ENCODE data around the gene CAPN11. TPM values are rescaled to one million over a fixed set of nuclear protein-coding genes. Genes with fewer than 3 reads are reported as not detected.
A peak's percentile ranks its signal among the peaks of the same experiment; 100 is the strongest.

Gene CAPN11
- total and polyA plus RNA-seq, 9 of the 15 experiments (the other 6 are each of a cell fraction or from before 2014, with no cell fraction given) = 0.03 to 0.61 (median 0.17) TPM; not detected in 1

- TF ChIP-seq ZBTB33 (CRISPR knock-in tag; IDR thresholded peaks at IDR 0.05) (peak; percentile 100), CAMTA2 (CRISPR knock-in tag; conservative IDR thresholded peaks at IDR 0.05) (no peak)
Measured at GRCh38 chr6:44227148-44227793, 68.7 kb downstream of the CAPN11 start (continued).

- Histone ChIP-seq H4K20me1 (replicated peaks; ENCODE audit: control insufficient read depth, insufficient read depth, low read length) (peaks cover 3% of the 10 kb centered on the region; the same call in 1 of the 2 replicates), H3K9me3 (replicated peaks; ENCODE audit: control insufficient read depth, insufficient read depth, low read depth, low read length) (no peaks in the 10 kb centered on the region), H3K27ac (ENCODE audit: extremely low read depth, low read depth, low read length) (no peak overlapping the region), H3K4me1 (replicated peaks in 1 of 2; ENCODE audit: control insufficient read depth in 2 of 2, insufficient read depth in 2 of 2, low read length in 2 of 2) (peaks cover 42 to 65% of the 10 kb centered on the region in 2 experiments), H3K9ac (ENCODE audit: insufficient read depth in 1 of 2, low read depth in 2 of 2, low read length in 2 of 2) (peak overlapping the region in 1 of 2 experiments; percentile 76; a peak in 2 of 4 replicates), H3K79me2 (ENCODE audit: control insufficient read depth, insufficient read depth, low read length) (peaks cover 52% of the 10 kb centered on the region), H3K27me3 (ENCODE audit: control insufficient read depth in 2 of 2, insufficient read depth in 2 of 2, low read length in 2 of 2) (no peaks in the 10 kb centered on the region), H3K36me3 (ENCODE audit: control insufficient read depth, insufficient read depth, low read length) (peaks cover 61% of the 10 kb centered on the region), H3K4me2 (ENCODE audit: insufficient read depth, low read length) (no peak overlapping the region), H3K9me1 (ENCODE audit: control insufficient read depth, insufficient read depth, low read length) (peaks cover 6% of the 10 kb centered on the region), H2AFZ (ENCODE audit: low read depth, low read length) (no peak overlapping the region), H3K4me3 (no peak overlapping the region)
- in situ Hi-C loops (cut with MboI) (no loop called here), intact Hi-C loops (cut with micrococcal nuclease) (loop anchor here (10.0 kb wide), 1 partner anchor 593 kb away; the partner anchor contains the start of gene MAD2L1BP)
- no peak for ATAC-seq
- TF ChIP-seq FOXA3 (CRISPR knock-in tag; conservative IDR thresholded peaks at IDR 0.05 in 1 of 2, IDR thresholded peaks at IDR 0.05 in 1 of 2) (no peak), TRIM25 (IDR thresholded peaks at IDR 0.05; ENCODE audit: borderline replicate concordance) (no peak), ZNF699 (CRISPR knock-in tag; IDR thresholded peaks at IDR 0.05; ENCODE audit: insufficient replicate concordance) (no peak), ZNF324 (CRISPR knock-in tag; IDR thresholded peaks at IDR 0.05) (no peak), GABPA (tag; conservative IDR thresholded peaks at IDR 0.05; ENCODE audit: low read depth) (no peak), SMARCB1 (IDR thresholded peaks at IDR 0.05; ENCODE audit: insufficient read length, low read depth) (no peak), ZSCAN32 (CRISPR knock-in tag; IDR thresholded peaks at IDR 0.05) (no peak), RAD51 (IDR thresholded peaks at IDR 0.05; ENCODE audit: borderline replicate concordance, low read depth) (no peak)
- TF ChIP-seq, protein P1, sequence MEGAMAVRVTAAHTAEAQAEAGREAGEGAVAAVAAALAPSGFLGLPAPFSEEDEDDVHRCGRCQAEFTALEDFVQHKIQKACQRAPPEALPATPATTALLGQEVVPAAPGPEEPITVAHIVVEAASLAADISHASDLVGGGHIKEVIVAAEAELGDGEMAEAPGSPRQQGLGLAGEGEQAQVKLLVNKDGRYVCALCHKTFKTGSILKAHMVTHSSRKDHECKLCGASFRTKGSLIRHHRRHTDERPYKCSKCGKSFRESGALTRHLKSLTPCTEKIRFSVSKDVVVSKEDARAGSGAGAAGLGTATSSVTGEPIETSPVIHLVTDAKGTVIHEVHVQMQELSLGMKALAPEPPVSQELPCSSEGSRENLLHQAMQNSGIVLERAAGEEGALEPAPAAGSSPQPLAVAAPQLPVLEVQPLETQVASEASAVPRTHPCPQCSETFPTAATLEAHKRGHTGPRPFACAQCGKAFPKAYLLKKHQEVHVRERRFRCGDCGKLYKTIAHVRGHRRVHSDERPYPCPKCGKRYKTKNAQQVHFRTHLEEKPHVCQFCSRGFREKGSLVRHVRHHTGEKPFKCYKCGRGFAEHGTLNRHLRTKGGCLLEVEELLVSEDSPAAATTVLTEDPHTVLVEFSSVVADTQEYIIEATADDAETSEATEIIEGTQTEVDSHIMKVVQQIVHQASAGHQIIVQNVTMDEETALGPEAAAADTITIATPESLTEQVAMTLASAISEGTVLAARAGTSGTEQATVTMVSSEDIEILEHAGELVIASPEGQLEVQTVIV (CRISPR knock-in tag; IDR thresholded peaks at IDR 0.05; ENCODE audit: borderline replicate concordance) = no peak
- 78% methylated on average over 6 of the region's 6 CpGs for WGBS (ENCODE audit: insufficient coverage, low coverage, missing lambda C conversion rate)
- CTCF ChIA-PET (ENCODE audit: low intra/inter-chr PET ratio) = no interaction called here
- DNase-seq (ENCODE audit: extremely low read depth in 1 of 4, low spot score in 3 of 4) = no peak
- FAIRE-seq = no peak
- no TSS peak for BruUV-seq (replicated peaks)
- POLR2A ChIA-PET = interaction anchor here (0.7 to 6.5 kb wide), 5 partner anchors 15 to 69 kb away, joined by 3 to 104 read pairs (median 4); partner anchors contain the start of genes CAPN11 and HSP90AB1
Measured at GRCh38 chr6:44228031-44228430, 69.4 kb downstream of the CAPN11 start.

All from K562 (cell line).